Duodenal mucosa (tissue), 2 donors: ENCODE data around the gene ZNF25.
"Not testable (repeated sequence)": the region's sequence is repeated elsewhere in the genome, so short reads cannot be mapped to it uniquely, and the experiment has no call there.

Source experiments
- H3K27ac ChIP-seq: one replicate; pipeline ENCODE4 v1.7.0; 2013; ENCODE audit warnings: low read depth, low read length
- H3K27me3 ChIP-seq, 2 donors: one replicate each; pipeline ENCODE4 v1.7.0; 2013; ENCODE audit warnings: low read length in 2 of 2, control low read depth in 1 of 2; ENCODE audit not compliant: insufficient read depth in 2 of 2, control insufficient read depth in 1 of 2
- H3K36me3 ChIP-seq, 2 donors: one replicate each; pipeline ENCODE4 v1.7.0; 2013; ENCODE audit warnings: low read length in 2 of 2, control low read depth in 1 of 2; ENCODE audit not compliant: insufficient read depth in 2 of 2, control insufficient read depth in 1 of 2
- H3K4me1 ChIP-seq, 2 donors: one replicate each; pipeline ENCODE4 v1.7.0; 2013; ENCODE audit warnings: low read length in 2 of 2, control low read depth in 1 of 2; ENCODE audit not compliant: insufficient read depth in 2 of 2, control insufficient read depth in 1 of 2
- H3K4me3 ChIP-seq, 2 donors: one replicate each; pipeline ENCODE4 v1.7.0; 2013; ENCODE audit warnings: low read length in 2 of 2, low read depth in 1 of 2
- H3K9ac ChIP-seq, 2 donors: one replicate each; pipeline ENCODE4 v1.7.0; 2013; ENCODE audit warnings: low read length in 2 of 2, low read depth in 1 of 2
- H3K9me3 ChIP-seq, 2 donors: one replicate each; pipeline ENCODE4 v1.7.0; 2013; ENCODE audit warnings: low read length in 2 of 2, control low read depth in 1 of 2; ENCODE audit not compliant: control insufficient read depth in 1 of 2

The ZNF25 gene

DNA sequence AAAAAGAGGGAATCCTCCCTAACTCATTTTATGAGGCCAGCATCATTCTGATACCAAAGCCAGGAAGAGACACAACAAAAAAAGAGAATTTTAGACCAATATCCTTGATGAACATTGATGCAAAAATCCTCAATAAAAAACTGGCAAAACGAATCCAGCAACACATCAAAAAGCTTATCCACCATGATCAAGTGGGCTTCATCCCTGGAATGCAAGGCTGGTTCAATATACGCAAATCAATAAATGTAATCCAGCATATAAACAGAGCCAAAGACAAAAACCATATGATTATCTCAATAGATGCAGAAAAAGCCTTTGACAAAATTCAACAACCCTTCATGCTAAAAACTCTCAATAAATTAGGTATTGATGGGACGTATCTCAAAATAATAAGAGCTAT, 22.5 kb upstream of the ZNF25 start:
- H3K36me3 ChIP-seq, H3K4me1 ChIP-seq, H3K27me3 ChIP-seq, H3K27ac ChIP-seq, H3K9me3 ChIP-seq, H3K4me3 ChIP-seq, H3K9ac ChIP-seq: not testable (repeated sequence)

DNA sequence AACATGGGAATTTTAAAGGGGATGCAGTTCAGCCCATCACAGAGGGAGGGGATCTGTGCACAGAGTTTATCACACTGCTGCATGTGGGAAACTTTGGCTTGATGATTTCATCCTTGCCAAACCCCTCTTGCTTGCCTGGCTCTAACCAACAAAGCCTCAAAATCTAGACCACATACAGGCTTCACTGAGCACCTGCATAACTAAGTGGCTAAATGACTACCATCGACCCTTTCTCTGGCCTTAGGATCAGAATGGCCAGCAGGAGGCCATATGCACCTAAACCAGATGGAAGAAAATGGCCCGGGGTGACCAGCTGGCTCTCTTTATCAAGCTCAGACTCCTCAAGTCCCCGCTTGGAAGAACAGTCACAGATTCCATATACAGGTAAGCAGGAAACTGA, 15.6 kb upstream of the ZNF25 start:
- H3K36me3 ChIP-seq = no peaks in the 10 kb centered on the region
- H3K27me3 ChIP-seq = no peaks in the 10 kb centered on the region
- H3K4me3 ChIP-seq = no peak overlapping the region
- H3K9ac ChIP-seq = no peak overlapping the region
- no peak overlapping the region for H3K27ac ChIP-seq
- H3K9me3 ChIP-seq = no peaks in the 10 kb centered on the region
- no peaks in the 10 kb centered on the region for H3K4me1 ChIP-seq

DNA sequence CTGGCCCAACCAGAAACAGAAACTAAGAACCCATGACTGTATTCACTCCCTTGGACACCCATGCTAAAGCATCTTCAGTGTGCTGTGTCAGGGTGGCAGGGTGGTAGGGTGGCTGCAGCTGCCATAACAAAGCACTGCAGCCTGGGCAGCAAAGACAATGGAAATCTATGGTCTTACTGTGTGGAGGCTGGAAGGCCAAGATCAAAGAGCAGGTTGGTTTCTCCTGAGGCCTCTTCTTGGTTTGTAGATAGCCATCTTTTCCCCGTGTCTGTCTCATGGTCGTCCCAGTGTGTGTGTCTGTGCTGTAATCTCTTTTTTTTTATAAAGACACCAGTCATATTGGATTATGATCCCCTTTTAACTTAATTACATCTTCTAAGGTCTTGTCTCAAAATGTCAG, 15.2 kb upstream of the ZNF25 start:
- no peaks in the 10 kb centered on the region for H3K9me3 ChIP-seq
- no peaks in the 10 kb centered on the region for H3K4me1 ChIP-seq
- H3K9ac ChIP-seq = no peak overlapping the region
- no peaks in the 10 kb centered on the region for H3K27me3 ChIP-seq
- H3K36me3 ChIP-seq = no peaks in the 10 kb centered on the region
- H3K4me3 ChIP-seq = no peak overlapping the region
- no peak overlapping the region for H3K27ac ChIP-seq

DNA sequence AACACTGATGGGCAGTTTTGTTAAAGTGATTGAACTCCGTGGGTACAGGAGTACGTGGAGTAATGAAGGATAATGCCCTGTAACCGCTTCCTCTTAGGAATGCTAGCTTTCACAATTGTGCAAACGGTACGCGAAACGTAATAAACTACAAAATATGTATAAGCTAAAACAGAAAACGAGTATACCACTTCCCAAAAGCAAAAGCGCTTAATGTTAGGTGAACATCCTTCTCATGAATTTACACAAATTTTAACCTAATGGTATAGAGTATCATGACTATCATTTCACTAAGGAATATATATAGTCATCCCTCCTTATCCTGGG, 395 bp upstream of the ZNF25 start:
- H3K9ac ChIP-seq = peak overlapping the region; percentile 87 to 96
- no peaks in the 10 kb centered on the region for H3K27me3 ChIP-seq
- no peaks in the 10 kb centered on the region for H3K4me1 ChIP-seq
- H3K9me3 ChIP-seq = no peaks in the 10 kb centered on the region
- H3K36me3 ChIP-seq = no peaks in the 10 kb centered on the region
- H3K4me3 ChIP-seq = peak overlapping the region; percentile 85 to 93
- peak overlapping the region; percentile 98 for H3K27ac ChIP-seq

DNA sequence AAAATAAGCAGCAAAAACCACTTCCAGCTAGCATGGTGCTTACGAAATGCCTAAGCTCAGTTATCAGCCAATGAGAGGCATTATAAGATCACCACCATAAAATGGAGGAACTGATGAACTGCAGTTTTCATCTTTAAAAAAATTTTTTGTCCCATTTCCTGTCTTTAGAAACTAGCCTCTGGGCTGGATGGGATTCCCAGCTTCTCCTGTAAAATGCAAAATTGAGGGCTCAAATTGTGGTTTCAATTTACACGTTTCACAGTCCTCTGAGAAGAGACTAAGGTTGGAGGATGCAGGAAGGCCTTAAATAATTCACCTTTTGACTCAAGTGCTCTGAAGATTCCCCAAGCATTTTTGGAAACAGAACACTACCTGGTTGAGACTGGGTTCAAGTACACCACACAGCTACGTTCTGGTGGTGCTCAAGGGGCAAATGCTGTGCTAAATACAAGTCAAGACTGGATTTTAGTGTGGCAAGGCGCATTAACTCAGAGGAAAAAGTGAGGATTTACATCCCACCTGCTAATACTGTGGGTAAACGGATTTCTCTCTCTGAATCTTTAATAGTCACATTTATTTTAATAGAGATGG, 951 bp downstream of the ZNF25 start:
- H3K4me1 ChIP-seq = no peaks in the 10 kb centered on the region
- peak overlapping the region; percentile 68 for H3K27ac ChIP-seq
- no peaks in the 10 kb centered on the region for H3K9me3 ChIP-seq
- H3K27me3 ChIP-seq = no peaks in the 10 kb centered on the region
- H3K36me3 ChIP-seq = no peaks in the 10 kb centered on the region
- H3K4me3 ChIP-seq = peak overlapping the region; percentile 85 to 93
- H3K9ac ChIP-seq = peak overlapping the region; percentile 76 to 96

DNA sequence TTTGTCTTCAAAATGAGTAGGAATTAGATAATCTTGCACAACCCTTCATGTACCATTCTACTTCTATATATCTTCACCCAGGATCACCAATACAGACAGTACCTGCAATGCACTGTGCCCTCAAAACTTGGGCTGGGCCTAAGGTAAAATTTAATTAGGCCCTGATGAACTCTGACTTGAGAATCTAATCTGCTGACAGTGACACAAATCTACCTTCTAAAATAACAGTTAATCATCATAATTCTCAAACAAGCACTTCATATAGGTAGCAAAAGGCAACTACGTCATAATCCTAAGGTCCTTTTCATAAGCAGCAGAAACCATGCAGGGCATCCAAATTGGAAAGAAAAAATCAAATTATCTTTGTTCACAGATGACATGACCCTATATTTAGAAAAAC, 4.1 kb downstream of the ZNF25 start:
- Histone ChIP-seq H3K4me1 (no peaks in the 10 kb centered on the region), H3K9ac (no peak overlapping the region), H3K27me3 (no peaks in the 10 kb centered on the region), H3K36me3 (peaks cover 0 to 3% of the 10 kb centered on the region in 2 donors), H3K4me3 (no peak overlapping the region), H3K9me3 (no peaks in the 10 kb centered on the region), H3K27ac (no peak overlapping the region)

DNA sequence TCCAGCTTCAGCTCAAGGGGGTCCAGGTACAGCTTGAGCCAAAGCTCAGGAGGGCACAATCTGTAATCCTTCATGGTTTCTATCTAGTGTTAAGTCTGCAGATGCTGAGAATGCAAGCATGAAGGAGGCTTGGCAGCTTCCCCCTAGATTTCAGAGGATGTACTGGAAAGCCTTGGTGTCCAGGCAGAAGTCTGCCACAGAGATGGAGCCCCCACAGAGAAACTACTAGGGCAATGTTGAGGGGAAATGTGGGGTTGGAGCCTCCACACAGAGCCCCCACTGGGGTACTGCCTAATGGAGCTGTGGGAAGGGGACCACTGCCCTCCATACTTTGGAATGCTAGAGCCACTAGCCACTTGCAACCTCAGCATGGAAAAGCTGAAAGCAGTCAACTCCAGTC, 11.4 kb downstream of the ZNF25 start:
- Histone ChIP-seq H3K36me3 (peaks cover 5 to 7% of the 10 kb centered on the region in 2 donors), H3K27me3 (no peaks in the 10 kb centered on the region), H3K27ac (no peak overlapping the region), H3K9me3 (peaks cover 7 to 28% of the 10 kb centered on the region in 2 donors), H3K4me3 (no peak overlapping the region), H3K9ac (no peak overlapping the region), H3K4me1 (no peaks in the 10 kb centered on the region)

DNA sequence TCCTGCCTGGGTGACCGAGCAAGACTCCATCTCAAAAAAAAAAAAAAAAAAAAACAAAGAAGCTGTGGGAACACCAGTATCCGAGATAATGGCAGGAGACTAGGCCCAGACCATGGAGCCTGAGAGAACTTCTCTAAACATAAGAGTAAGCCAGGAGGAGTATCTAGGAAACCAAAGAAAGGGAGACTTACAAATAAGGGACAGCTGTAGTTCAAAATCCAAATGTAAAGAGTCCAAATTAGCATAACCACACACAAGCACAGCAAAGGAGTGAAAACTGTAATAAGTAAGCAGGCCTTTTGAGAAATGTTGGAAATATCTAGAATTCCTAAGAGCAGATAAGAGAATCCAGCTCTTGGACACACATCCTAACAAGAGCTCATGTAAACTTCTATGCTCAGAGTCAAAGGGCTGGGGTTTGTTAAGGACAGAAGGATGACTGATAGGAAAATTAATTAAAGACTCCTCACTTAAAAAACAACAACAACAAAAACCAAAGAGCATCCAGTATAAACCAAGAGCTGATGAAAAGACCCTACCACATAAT, 15.8 kb downstream of the ZNF25 start:
- H3K27me3 ChIP-seq = no peaks in the 10 kb centered on the region
- no peak overlapping the region for H3K27ac ChIP-seq
- peaks cover 7 to 20% of the 10 kb centered on the region in 2 donors for H3K9me3 ChIP-seq
- no peak overlapping the region for H3K4me3 ChIP-seq
- peaks cover 13 to 17% of the 10 kb centered on the region in 2 donors for H3K36me3 ChIP-seq
- no peaks in the 10 kb centered on the region for H3K4me1 ChIP-seq
- H3K9ac ChIP-seq = no peak overlapping the region

DNA sequence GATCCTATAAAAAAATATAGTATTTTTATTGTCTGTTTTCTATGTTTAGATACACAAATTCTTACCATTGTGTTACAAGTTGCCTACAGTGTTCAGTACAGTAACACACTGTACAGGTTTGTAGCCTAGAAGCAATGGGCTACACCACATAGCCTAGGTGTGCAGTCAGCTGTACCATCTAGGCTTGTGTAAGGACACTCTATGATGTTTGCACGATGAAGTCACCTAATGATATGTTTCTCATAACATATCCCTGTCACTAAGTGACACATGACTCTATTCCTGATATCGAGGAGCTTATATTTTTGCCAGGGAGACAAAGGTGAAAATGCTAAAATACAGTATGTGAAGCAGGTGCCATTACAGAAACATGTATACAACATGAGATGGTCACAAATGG, 18.6 kb downstream of the ZNF25 start:
- Histone ChIP-seq H3K36me3 (peaks cover 22 to 32% of the 10 kb centered on the region in 2 donors), H3K4me3 (no peak overlapping the region), H3K27ac (no peak overlapping the region), H3K9me3 (no peaks in the 10 kb centered on the region), H3K27me3 (no peaks in the 10 kb centered on the region), H3K4me1 (no peaks in the 10 kb centered on the region), H3K9ac (no peak overlapping the region)

DNA sequence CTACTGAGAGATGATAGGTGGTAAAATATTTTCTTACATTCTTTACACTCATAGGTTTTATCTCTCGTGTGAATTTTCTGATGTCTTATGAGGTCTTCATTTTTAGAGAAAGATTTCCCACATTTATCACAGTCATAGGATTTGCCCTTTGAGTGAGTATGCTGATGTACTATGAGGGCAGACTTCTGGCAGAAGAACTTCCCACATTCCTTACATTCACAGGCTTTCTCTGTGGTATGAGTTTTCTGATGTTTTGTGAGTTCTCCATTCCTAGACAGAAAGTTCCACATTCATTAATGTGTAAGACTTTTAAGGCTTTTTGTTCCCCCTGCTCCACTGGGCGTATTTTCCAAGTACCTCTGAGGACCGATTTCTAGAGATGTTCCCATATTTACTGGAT, 23.5 kb downstream of the ZNF25 start:
- H3K4me3 ChIP-seq = no peak overlapping the region
- no peak overlapping the region for H3K9ac ChIP-seq
- peaks cover 0 to 2% of the 10 kb centered on the region in 2 donors for H3K9me3 ChIP-seq
- H3K36me3 ChIP-seq = peaks cover 26 to 43% of the 10 kb centered on the region in 2 donors
- H3K27me3 ChIP-seq = no peaks in the 10 kb centered on the region
- no peaks in the 10 kb centered on the region for H3K4me1 ChIP-seq
- no peak overlapping the region for H3K27ac ChIP-seq
